22Rv1 (cell line): ENCODE data around the gene AP1S2.

ENCODE experiments used
- CTCF ChIP-seq: fragments of 450-650 bp; IDR thresholded peaks from 2 replicates; pipeline ENCODE4 v1.5.1; 2017; ENCODE audit warnings: mild to moderate bottlenecking
- ZFX ChIP-seq: fragments of 450-650 bp; IDR thresholded peaks from 2 replicates; pipeline ENCODE4 v1.6.1; 2017; ENCODE audit warnings: antibody characterized with exemption, borderline replicate concordance

- no peak for TF ChIP-seq CTCF
- no peak for TF ChIP-seq ZFX
Measured at GRCh38 chrX:15834827-15835595, 19.6 kb downstream of the AP1S2 start.
